ENCODE data around the gene POLR2B. TPM values are rescaled to one million over a fixed set of nuclear protein-coding genes. Genes with fewer than 3 reads are reported as not detected.
A peak's percentile ranks its signal among the peaks of the same experiment; 100 is the strongest.

Gene POLR2B
- total RNA-seq, 2 donors from 2014 or later, result 106 to 112 TPM

DNA sequence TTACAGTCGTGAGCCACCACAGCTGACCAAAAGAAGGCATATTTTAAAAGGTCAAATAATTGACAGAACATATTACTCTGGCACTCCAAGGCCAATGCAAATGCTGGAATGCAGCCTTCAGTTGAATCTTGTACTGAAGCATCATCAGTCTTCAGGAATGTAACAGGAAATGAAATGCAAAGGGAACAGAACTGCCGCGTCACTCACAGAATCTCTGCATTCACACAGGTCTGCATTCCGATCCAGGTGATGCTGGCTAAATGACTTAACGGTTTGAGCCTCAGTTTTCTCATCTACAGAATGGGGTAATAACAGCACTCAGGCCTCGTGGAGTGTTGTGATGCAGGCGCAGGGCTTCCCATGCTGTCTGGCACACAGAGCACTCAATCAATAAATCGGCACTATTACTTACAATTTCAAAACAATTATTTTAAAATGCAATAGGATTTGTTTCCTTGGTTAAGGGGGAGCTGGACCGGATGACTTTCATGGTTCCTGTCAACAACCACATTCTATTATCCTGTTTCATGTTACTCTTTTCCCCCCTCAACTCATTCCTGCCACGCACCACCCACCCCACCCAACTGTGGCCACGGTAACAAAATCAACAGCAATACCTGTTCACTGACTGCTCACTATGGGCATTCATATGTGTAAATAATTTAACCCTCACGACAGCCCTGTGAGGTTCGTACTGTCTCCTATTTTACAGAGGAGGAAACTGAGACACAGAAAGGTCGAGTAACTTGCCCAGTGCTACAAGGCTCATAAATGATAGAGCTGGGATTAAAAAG is 99.1 kb downstream of the POLR2B start:
- peaks cover 5% of the 10 kb centered on the region for H3K9me3 Mint-ChIP-seq
- TF ChIP-seq, protein P1, sequence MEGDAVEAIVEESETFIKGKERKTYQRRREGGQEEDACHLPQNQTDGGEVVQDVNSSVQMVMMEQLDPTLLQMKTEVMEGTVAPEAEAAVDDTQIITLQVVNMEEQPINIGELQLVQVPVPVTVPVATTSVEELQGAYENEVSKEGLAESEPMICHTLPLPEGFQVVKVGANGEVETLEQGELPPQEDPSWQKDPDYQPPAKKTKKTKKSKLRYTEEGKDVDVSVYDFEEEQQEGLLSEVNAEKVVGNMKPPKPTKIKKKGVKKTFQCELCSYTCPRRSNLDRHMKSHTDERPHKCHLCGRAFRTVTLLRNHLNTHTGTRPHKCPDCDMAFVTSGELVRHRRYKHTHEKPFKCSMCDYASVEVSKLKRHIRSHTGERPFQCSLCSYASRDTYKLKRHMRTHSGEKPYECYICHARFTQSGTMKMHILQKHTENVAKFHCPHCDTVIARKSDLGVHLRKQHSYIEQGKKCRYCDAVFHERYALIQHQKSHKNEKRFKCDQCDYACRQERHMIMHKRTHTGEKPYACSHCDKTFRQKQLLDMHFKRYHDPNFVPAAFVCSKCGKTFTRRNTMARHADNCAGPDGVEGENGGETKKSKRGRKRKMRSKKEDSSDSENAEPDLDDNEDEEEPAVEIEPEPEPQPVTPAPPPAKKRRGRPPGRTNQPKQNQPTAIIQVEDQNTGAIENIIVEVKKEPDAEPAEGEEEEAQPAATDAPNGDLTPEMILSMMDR (conservative IDR thresholded peaks at IDR 0.05), result no peak
- no peak overlapping the region for H3K4me3 ChIP-seq (ENCODE audit: low read length)
- H3K27ac Mint-ChIP-seq, result peak overlapping the region; percentile 83
- no peak overlapping the region for H3K4me3 Mint-ChIP-seq
- no peaks in the 10 kb centered on the region for H3K27me3 ChIP-seq (ENCODE audit: control insufficient read depth, insufficient read depth, low read length, poor library complexity, severe bottlenecking)
- no peaks in the 10 kb centered on the region for H3K36me3 Mint-ChIP-seq (ENCODE audit: low read depth)
- no peaks in the 10 kb centered on the region for H3K36me3 ChIP-seq (ENCODE audit: control insufficient read depth, insufficient read depth, low read length)
- no peaks in the 10 kb centered on the region for H3K9me3 ChIP-seq (ENCODE audit: control insufficient read depth, low read length)
- peaks cover 27% of the 10 kb centered on the region for H3K4me1 Mint-ChIP-seq
- H3K27me3 Mint-ChIP-seq (ENCODE audit: insufficient read depth), result peaks cover 3% of the 10 kb centered on the region
- H3K4me1 ChIP-seq (ENCODE audit: control insufficient read depth, insufficient read depth, low read length), result peaks cover 13% of the 10 kb centered on the region
- peak overlapping the region; percentile 85 for H3K27ac ChIP-seq (ENCODE audit: low read depth, low read length)
- WGBS, 2 experiments (ENCODE audit: insufficient coverage in 1 of 2, insufficient read length in 1 of 2), result 82 to 91% methylated on average over 9 to 14 of the region's 14 CpGs
- peak; percentile 72 for DNase-seq
- no peak overlapping the region for H3K9ac ChIP-seq (ENCODE audit: extremely low read depth, low read length, poor library complexity, severe bottlenecking)

DNA sequence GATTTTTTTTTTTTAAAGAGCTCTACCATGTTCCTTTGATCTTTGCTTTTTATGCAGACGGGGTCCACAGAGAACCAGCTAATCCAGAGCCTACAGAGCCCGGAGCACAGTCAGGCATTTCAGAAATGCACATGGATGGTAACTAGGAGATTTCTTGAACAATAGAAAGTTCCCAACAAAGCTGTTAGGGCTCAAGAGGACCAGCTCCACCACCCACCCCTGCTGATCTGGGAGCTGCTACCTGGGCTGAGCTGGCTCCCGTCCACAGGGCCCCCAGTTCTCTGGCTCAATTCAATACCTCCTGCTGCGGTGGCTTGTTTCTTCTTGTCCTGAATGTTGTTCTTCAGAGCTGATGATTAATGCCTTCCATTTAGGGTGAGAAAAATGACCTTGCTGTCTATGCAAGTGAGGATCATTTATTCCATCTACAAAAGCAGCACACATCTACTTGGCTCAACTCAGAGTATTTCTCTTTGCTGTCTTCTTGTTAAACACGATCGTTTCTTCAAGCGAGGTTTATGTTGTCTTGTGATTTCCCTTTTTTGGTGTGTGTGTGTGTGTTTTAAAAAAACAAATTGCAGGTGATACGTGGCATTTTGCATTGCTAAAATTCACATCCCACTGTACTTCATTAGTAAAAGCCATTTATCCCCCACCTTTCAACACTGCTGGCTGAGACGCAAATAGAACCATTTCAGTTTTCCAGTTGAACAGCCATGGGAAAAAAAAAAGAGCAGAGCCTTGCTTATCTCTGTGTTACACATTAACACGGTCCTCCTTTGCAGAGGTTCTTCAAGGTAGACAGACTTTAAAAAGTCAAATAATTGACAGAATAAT is 100.2 kb downstream of the POLR2B start:
- no peaks in the 10 kb centered on the region for H3K36me3 Mint-ChIP-seq (ENCODE audit: low read depth)
- Histone ChIP-seq H3K27ac (ENCODE audit: low read depth, low read length) (peak overlapping the region; percentile 85), H3K9ac (ENCODE audit: extremely low read depth, low read length, poor library complexity, severe bottlenecking) (no peak overlapping the region), H3K9me3 (ENCODE audit: control insufficient read depth, low read length) (no peaks in the 10 kb centered on the region), H3K4me1 (ENCODE audit: control insufficient read depth, insufficient read depth, low read length) (peaks cover 13% of the 10 kb centered on the region), H3K27me3 (ENCODE audit: control insufficient read depth, insufficient read depth, low read length, poor library complexity, severe bottlenecking) (no peaks in the 10 kb centered on the region), H3K4me3 (ENCODE audit: low read length) (peak overlapping the region; percentile 16), H3K36me3 (ENCODE audit: control insufficient read depth, insufficient read depth, low read length) (no peaks in the 10 kb centered on the region)
- peak; percentile 87 for DNase-seq
- peaks cover 27% of the 10 kb centered on the region for H3K4me1 Mint-ChIP-seq
- peaks cover 3% of the 10 kb centered on the region for H3K27me3 Mint-ChIP-seq (ENCODE audit: insufficient read depth)
- H3K4me3 Mint-ChIP-seq, result no peak overlapping the region
- H3K9me3 Mint-ChIP-seq, result peaks cover 4% of the 10 kb centered on the region
- TF ChIP-seq, protein P1 (conservative IDR thresholded peaks at IDR 0.05), result no peak
- WGBS, 2 experiments (ENCODE audit: insufficient coverage in 1 of 2, insufficient read length in 1 of 2), result 31 to 54% methylated on average over 6 to 10 of the region's 10 CpGs
- peak overlapping the region; percentile 83 for H3K27ac Mint-ChIP-seq

Other genes starting within 250 kb of the POLR2B start
- gene SPINK2, start 157.2 kb upstream of the POLR2B start, total RNA-seq, result under 1 TPM; 0.59 to 0.62 TPM
- 10 to 100 TPM; 88.2 to 92.2 TPM for gene REST, start 71.0 kb upstream of the POLR2B start, total RNA-seq
- 10 to 100 TPM; 17.8 to 20.7 TPM for gene NOA1, start 1.3 kb upstream of the POLR2B start, total RNA-seq
- 1 to 10 TPM in 1 of 2 donors, not detected in 1; 1.1 TPM for gene IGFBP7, start 131.5 kb downstream of the POLR2B start, total RNA-seq